ENCODE results near the gene FBN3.

The FBN3 gene

DNA sequence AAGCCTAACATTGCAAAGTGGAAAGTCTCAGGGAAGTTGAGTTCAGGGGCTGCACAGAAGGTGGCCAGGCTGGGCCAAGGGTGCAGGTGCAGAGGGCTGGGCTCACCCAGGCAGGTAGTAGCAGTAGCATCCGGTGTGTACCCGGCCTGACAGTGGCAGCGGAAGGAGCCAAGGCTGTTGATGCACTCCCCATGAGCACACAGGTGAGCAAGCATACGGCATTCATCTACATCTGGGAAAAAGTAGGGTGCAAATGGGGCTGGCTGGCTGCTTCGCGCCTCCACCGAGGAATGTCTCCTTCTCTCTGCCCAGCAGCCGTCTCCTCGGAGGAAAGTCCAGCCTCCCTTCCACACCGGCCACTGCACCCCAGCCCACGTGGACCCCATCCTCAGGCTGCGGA is 66.3 kb downstream of the FBN3 start:
- Histone ChIP-seq H3K9me3 (ENCODE audit: control insufficient read depth in 5 of 5, low read length in 5 of 5) (peaks cover 0 to 4% (median 0%) of the 10 kb centered on the region in 5 donors), H3K36me3 (ENCODE audit: control insufficient read depth in 5 of 5, insufficient read depth in 5 of 5, low read length in 5 of 5) (no peaks in the 10 kb centered on the region), H3K27me3 (ENCODE audit: control insufficient read depth in 5 of 5, insufficient read depth in 4 of 5, low read length in 5 of 5) (peaks cover 0 to 9% (median 4%) of the 10 kb centered on the region in 5 donors), H3K4me3 (ENCODE audit: low read depth in 1 of 5, low read length in 5 of 5) (no peak overlapping the region), H3K4me1 (ENCODE audit: control insufficient read depth in 5 of 5, insufficient read depth in 5 of 5, low read length in 5 of 5) (no peaks in the 10 kb centered on the region), H3K9ac (ENCODE audit: low read length in 5 of 5) (no peak overlapping the region), H3K27ac (ENCODE audit: low read depth, low read length) (no peak overlapping the region)

GRCh38 chr19:8081569-8082550 is 67.5 kb downstream of the FBN3 start:
- Histone ChIP-seq H3K4me1 (ENCODE audit: control insufficient read depth in 5 of 5, insufficient read depth in 5 of 5, low read length in 5 of 5) (no peaks in the 10 kb centered on the region), H3K36me3 (ENCODE audit: control insufficient read depth in 5 of 5, insufficient read depth in 5 of 5, low read length in 5 of 5) (no peaks in the 10 kb centered on the region), H3K27me3 (ENCODE audit: control insufficient read depth in 5 of 5, insufficient read depth in 4 of 5, low read length in 5 of 5) (peaks cover 0 to 9% (median under 1%) of the 10 kb centered on the region in 5 donors), H3K9ac (ENCODE audit: low read length in 5 of 5) (no peak overlapping the region), H3K9me3 (ENCODE audit: control insufficient read depth in 5 of 5, low read length in 5 of 5) (peaks cover 0 to 4% (median 0%) of the 10 kb centered on the region in 5 donors), H3K27ac (ENCODE audit: low read depth, low read length) (no peak overlapping the region), H3K4me3 (ENCODE audit: low read depth in 1 of 5, low read length in 5 of 5) (no peak overlapping the region)

DNA sequence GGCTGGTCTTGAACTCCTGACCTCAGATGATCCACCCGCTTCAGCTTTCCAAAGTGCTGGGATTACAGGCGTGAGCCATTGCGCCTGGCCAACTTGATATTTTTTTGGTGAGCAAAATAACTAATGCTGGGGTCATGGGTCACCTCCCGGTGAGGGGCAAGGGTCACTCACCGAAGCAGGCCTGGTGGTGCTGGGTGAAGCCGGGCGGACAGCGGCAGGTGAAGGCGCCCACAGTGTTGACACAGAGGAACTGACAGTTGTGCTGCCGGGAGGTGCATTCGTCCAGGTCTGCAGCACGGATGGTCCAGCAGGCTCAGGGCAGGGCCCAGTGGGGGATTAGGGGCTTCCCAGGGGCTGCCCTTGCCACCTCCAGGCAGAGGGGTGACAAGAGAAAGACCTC is 68.6 kb downstream of the FBN3 start:
- Histone ChIP-seq H3K27me3 (ENCODE audit: control insufficient read depth in 5 of 5, insufficient read depth in 4 of 5, low read length in 5 of 5) (peaks cover 0 to 9% (median 0%) of the 10 kb centered on the region in 5 donors), H3K9ac (ENCODE audit: low read length in 5 of 5) (no peak overlapping the region), H3K4me1 (ENCODE audit: control insufficient read depth in 5 of 5, insufficient read depth in 5 of 5, low read length in 5 of 5) (no peaks in the 10 kb centered on the region), H3K27ac (ENCODE audit: low read depth, low read length) (no peak overlapping the region), H3K9me3 (ENCODE audit: control insufficient read depth in 5 of 5, low read length in 5 of 5) (peaks cover 0 to 4% (median 0%) of the 10 kb centered on the region in 5 donors), H3K4me3 (ENCODE audit: low read depth in 1 of 5, low read length in 5 of 5) (no peak overlapping the region), H3K36me3 (ENCODE audit: control insufficient read depth in 5 of 5, insufficient read depth in 5 of 5, low read length in 5 of 5) (no peaks in the 10 kb centered on the region)

GRCh38 chr19:8079988-8080387 is 69.4 kb downstream of the FBN3 start:
- peaks cover 0 to 2% (median 0%) of the 10 kb centered on the region in 5 donors for H3K27me3 ChIP-seq (ENCODE audit: control insufficient read depth in 5 of 5, insufficient read depth in 4 of 5, low read length in 5 of 5)
- H3K4me1 ChIP-seq (ENCODE audit: control insufficient read depth in 5 of 5, insufficient read depth in 5 of 5, low read length in 5 of 5): no peaks in the 10 kb centered on the region
- no peak overlapping the region for H3K27ac ChIP-seq (ENCODE audit: low read depth, low read length)
- no peak overlapping the region for H3K4me3 ChIP-seq (ENCODE audit: low read depth in 1 of 5, low read length in 5 of 5)
- H3K9ac ChIP-seq (ENCODE audit: low read length in 5 of 5): no peak overlapping the region
- no peaks in the 10 kb centered on the region for H3K36me3 ChIP-seq (ENCODE audit: control insufficient read depth in 5 of 5, insufficient read depth in 5 of 5, low read length in 5 of 5)
- H3K9me3 ChIP-seq (ENCODE audit: control insufficient read depth in 5 of 5, low read length in 5 of 5): peaks cover 0 to 4% (median 0%) of the 10 kb centered on the region in 5 donors

GRCh38 chr19:8075158-8076074 is 74.0 kb downstream of the FBN3 start:
- Histone ChIP-seq H3K4me1 (ENCODE audit: control insufficient read depth in 5 of 5, insufficient read depth in 5 of 5, low read length in 5 of 5) (no peaks in the 10 kb centered on the region), H3K4me3 (ENCODE audit: low read depth in 1 of 5, low read length in 5 of 5) (no peak overlapping the region), H3K27ac (ENCODE audit: low read depth, low read length) (no peak overlapping the region), H3K27me3 (ENCODE audit: control insufficient read depth in 5 of 5, insufficient read depth in 4 of 5, low read length in 5 of 5) (peaks cover 0 to 7% (median 0%) of the 10 kb centered on the region in 5 donors), H3K9ac (ENCODE audit: low read length in 5 of 5) (no peak overlapping the region), H3K9me3 (ENCODE audit: control insufficient read depth in 5 of 5, low read length in 5 of 5) (peaks cover 0 to 13% (median 9%) of the 10 kb centered on the region in 5 donors), H3K36me3 (ENCODE audit: control insufficient read depth in 5 of 5, insufficient read depth in 5 of 5, low read length in 5 of 5) (no peaks in the 10 kb centered on the region)

GRCh38 chr19:8074501-8074900 is 74.9 kb downstream of the FBN3 start:
- H3K4me3 ChIP-seq (ENCODE audit: low read depth in 1 of 5, low read length in 5 of 5): no peak overlapping the region
- H3K9ac ChIP-seq (ENCODE audit: low read length in 5 of 5): no peak overlapping the region
- peaks cover 0 to 7% (median 0%) of the 10 kb centered on the region in 5 donors for H3K27me3 ChIP-seq (ENCODE audit: control insufficient read depth in 5 of 5, insufficient read depth in 4 of 5, low read length in 5 of 5)
- no peaks in the 10 kb centered on the region for H3K4me1 ChIP-seq (ENCODE audit: control insufficient read depth in 5 of 5, insufficient read depth in 5 of 5, low read length in 5 of 5)
- H3K36me3 ChIP-seq (ENCODE audit: control insufficient read depth in 5 of 5, insufficient read depth in 5 of 5, low read length in 5 of 5): no peaks in the 10 kb centered on the region
- no peak overlapping the region for H3K27ac ChIP-seq (ENCODE audit: low read depth, low read length)
- peaks cover 2 to 22% (median 18%) of the 10 kb centered on the region in 5 donors for H3K9me3 ChIP-seq (ENCODE audit: control insufficient read depth in 5 of 5, low read length in 5 of 5)

- H3K4me3 ChIP-seq (ENCODE audit: low read depth in 1 of 5, low read length in 5 of 5): no peak overlapping the region
- no peaks in the 10 kb centered on the region for H3K4me1 ChIP-seq (ENCODE audit: control insufficient read depth in 5 of 5, insufficient read depth in 5 of 5, low read length in 5 of 5)
- no peak overlapping the region for H3K9ac ChIP-seq (ENCODE audit: low read length in 5 of 5)
- H3K36me3 ChIP-seq (ENCODE audit: control insufficient read depth in 5 of 5, insufficient read depth in 5 of 5, low read length in 5 of 5): no peaks in the 10 kb centered on the region
- H3K9me3 ChIP-seq (ENCODE audit: control insufficient read depth in 5 of 5, low read length in 5 of 5): peaks cover 7 to 31% (median 26%) of the 10 kb centered on the region in 5 donors
- peaks cover 0 to 7% (median 0%) of the 10 kb centered on the region in 5 donors for H3K27me3 ChIP-seq (ENCODE audit: control insufficient read depth in 5 of 5, insufficient read depth in 4 of 5, low read length in 5 of 5)
- no peak overlapping the region for H3K27ac ChIP-seq (ENCODE audit: low read depth, low read length)
Observed at GRCh38 chr19:8071912-8072311, 77.5 kb downstream of the FBN3 start.

DNA sequence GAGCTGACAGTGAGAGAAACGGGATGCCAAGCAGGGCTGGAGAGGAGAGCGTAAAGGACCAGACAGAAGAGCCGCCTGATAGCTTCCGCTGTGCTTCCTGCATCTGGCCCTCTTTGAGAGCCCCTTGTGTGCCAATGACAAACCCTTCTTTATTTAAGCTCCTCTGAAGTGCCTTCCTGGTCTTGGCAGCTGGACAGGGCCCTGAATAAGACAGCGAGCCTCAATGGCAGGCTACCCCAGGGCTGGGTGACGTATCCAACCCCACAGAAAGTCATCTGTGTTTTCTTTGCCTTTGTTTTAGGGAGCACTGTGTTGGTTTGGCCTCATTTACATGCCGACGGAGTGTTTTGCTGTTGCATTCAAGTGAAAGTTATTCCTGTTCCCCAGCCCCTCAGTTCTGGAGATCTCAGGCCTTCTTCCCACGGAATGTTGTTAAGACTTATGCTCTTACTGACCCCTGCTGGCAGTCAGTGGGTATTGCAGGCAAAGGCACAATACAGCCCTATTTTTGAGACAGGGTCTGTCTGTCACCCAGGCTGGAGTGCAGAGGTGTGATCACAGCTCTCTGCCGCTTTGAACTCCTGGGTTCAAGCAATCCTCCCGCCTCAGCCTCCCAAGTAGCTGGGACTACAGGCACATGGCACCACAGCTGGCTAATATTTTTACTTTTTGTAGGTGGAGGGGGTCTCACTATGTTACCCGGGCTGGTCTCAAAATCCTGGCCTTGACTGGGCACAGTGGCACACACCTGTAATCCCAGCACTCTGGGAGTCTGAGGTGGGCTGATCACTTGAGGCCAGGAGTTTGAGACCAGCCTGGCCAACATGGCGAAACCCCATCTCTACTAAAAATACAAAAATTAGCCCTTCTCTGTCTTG is 80.1 kb downstream of the FBN3 start:
- H3K4me1 ChIP-seq (ENCODE audit: control insufficient read depth in 5 of 5, insufficient read depth in 5 of 5, low read length in 5 of 5): no peaks in the 10 kb centered on the region
- H3K36me3 ChIP-seq (ENCODE audit: control insufficient read depth in 5 of 5, insufficient read depth in 5 of 5, low read length in 5 of 5): no peaks in the 10 kb centered on the region
- peak overlapping the region in 2 of 5 donors; percentile 16 to 30 for H3K4me3 ChIP-seq (ENCODE audit: low read depth in 1 of 5, low read length in 5 of 5)
- no peak overlapping the region for H3K9ac ChIP-seq (ENCODE audit: low read length in 5 of 5)
- peaks cover 7 to 27% (median 23%) of the 10 kb centered on the region in 5 donors for H3K9me3 ChIP-seq (ENCODE audit: control insufficient read depth in 5 of 5, low read length in 5 of 5)
- H3K27ac ChIP-seq (ENCODE audit: low read depth, low read length): no peak overlapping the region
- H3K27me3 ChIP-seq (ENCODE audit: control insufficient read depth in 5 of 5, insufficient read depth in 4 of 5, low read length in 5 of 5): peaks cover 0 to 7% (median 0%) of the 10 kb centered on the region in 5 donors

DNA sequence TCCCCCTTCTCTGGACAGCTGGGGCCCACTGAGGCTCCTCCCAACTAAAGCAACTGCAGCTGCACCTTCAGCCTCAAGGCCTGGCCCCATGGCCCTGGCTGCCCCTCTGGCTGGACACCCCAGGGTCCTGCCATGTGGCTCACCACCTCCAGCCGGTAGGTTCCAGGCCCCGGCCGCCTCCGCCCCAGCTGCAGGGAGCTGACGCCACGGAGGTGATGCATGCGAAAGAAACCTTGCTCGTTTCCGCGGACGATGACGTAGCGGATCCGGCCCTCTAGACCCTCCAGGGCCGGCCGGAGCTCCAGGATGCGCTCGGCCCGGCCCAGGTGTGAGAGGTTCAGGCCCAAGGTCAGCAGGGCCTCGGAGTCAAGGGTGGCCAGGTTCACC is 83.5 kb downstream of the FBN3 start:
- Histone ChIP-seq H3K9ac (ENCODE audit: low read length in 5 of 5) (no peak overlapping the region), H3K36me3 (ENCODE audit: control insufficient read depth in 5 of 5, insufficient read depth in 5 of 5, low read length in 5 of 5) (no peaks in the 10 kb centered on the region), H3K27ac (ENCODE audit: low read depth, low read length) (no peak overlapping the region), H3K27me3 (ENCODE audit: control insufficient read depth in 5 of 5, insufficient read depth in 4 of 5, low read length in 5 of 5) (no peaks in the 10 kb centered on the region), H3K4me3 (ENCODE audit: low read depth in 1 of 5, low read length in 5 of 5) (no peak overlapping the region), H3K4me1 (ENCODE audit: control insufficient read depth in 5 of 5, insufficient read depth in 5 of 5, low read length in 5 of 5) (no peaks in the 10 kb centered on the region), H3K9me3 (ENCODE audit: control insufficient read depth in 5 of 5, low read length in 5 of 5) (peaks cover 7 to 21% (median 18%) of the 10 kb centered on the region in 5 donors)
